ENCODE results near the gene EPHA2.

EPHA2 gene

DNA sequence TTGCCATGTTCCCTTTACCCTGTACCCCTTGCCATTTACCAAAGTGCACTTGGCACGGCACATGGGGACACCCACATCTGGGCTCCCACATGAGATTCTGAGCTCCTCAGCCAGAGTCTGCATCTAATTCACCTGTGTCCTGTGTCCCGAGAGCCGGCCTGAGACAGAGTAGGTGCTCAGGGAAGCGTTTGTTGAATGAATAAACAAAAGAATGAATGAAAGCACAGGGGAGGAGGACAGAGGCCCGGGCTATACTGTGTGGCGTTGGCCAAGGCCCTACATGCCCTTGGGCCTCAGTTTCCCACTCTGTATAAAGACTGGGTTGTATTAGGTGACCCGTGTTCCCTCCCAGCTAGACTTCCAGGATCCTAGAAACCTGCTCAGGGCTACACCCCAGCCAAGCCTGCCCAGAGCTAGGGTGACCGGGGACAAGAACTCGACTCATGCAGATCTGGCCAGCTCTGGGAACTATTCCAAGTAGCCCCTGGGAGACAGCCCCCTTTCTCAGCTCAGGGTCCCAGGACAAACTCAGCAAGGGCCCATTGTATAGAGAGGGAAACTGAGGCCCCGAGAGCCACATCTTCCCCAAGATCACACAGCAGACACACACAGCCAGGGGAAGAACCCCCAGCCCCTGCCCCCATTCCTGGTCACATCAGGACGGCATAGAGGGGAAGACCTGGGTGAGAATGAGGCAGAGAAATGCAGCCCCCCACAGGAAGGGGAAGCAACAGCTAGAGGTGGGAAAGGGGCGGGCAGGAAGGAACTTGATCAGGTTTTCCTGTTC lies 6.0 kb downstream of the EPHA2 start:
- DNase-seq (ENCODE audit: low spot score), result no peak

- DNase-seq (ENCODE audit: low spot score), result no peak
Observed at GRCh38 chr1:16149146-16149545, 6.7 kb downstream of the EPHA2 start.

GRCh38 chr1:16148329-16149092 lies 7.4 kb downstream of the EPHA2 start:
- no peak for DNase-seq (ENCODE audit: low spot score)

DNA sequence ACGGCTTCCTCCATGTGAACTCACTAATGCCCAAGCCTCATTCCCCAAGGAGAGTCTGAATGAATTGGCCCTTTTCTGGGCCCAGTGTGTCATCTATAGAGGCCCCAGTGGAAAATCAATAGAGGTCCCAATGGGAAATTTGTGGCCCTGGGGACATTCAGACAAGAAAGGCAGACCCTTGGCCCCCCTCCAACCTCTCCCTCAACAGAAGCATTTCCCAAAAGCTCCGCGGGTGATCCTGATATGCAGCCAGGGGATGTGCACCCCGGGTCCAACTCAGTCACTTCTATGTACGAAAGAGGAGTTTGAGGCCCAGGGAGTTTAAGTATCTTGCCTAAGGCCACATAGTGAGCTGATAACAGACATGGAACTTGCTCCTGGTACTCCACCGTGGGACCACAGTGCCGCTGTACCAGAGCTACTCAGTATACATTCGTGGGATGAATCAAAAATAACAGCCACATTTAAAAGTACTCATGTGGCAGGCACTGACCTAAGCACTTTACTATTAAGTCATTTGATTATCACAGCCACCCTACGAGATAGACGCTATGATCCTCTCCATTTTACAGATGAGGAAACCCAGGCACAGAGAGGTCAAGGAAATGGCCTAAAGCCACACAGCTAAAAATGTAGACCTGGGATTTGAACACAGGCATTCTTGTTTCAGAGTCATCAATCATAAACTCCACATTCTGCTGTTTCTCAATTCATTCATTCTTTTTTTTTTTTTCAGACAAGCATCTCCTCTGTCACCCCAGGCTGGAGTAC lies 8.5 kb downstream of the EPHA2 start:
- no peak for DNase-seq (ENCODE audit: low spot score)

- DNase-seq (ENCODE audit: low spot score), result peak; percentile 86
Observed at GRCh38 chr1:16146279-16147155, 9.4 kb downstream of the EPHA2 start.

DNA sequence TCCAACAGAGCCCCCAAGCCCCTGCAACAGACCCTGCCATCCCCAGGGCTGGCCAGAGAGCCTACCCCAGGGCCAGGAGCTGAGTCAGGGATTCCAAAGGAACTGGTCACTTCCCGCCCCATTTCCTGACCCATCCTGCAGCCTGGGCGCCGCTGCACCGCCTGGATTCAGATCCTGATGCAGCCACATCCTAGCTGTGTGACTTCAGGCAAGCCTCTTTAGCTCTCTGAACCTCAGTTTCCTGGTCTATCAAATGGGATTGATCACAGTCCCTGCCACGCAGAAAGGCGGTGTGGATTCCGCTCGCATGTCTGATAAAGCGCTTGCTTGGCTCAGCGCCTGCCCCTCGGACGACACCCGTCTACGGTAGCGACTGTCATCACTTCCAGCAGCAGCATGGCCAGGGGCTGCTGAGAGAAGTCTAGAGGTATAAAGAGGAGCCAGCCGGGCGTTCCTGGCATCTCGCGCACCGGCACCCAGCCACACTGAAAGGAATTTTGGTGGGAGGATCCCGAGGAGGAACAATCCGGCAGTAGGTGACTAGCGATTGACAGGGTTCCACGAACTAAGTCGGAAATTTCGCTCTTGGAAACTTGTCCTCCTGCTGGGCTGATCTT lies 10.1 kb downstream of the EPHA2 start:
- DNase-seq (ENCODE audit: low spot score), result peak; percentile 99

- peak; percentile 87 for DNase-seq (ENCODE audit: low spot score)
Observed at GRCh38 chr1:16145030-16145661, 10.7 kb downstream of the EPHA2 start.

GRCh38 chr1:16144325-16145029 lies 11.4 kb downstream of the EPHA2 start:
- no peak for DNase-seq (ENCODE audit: low spot score)

DNA sequence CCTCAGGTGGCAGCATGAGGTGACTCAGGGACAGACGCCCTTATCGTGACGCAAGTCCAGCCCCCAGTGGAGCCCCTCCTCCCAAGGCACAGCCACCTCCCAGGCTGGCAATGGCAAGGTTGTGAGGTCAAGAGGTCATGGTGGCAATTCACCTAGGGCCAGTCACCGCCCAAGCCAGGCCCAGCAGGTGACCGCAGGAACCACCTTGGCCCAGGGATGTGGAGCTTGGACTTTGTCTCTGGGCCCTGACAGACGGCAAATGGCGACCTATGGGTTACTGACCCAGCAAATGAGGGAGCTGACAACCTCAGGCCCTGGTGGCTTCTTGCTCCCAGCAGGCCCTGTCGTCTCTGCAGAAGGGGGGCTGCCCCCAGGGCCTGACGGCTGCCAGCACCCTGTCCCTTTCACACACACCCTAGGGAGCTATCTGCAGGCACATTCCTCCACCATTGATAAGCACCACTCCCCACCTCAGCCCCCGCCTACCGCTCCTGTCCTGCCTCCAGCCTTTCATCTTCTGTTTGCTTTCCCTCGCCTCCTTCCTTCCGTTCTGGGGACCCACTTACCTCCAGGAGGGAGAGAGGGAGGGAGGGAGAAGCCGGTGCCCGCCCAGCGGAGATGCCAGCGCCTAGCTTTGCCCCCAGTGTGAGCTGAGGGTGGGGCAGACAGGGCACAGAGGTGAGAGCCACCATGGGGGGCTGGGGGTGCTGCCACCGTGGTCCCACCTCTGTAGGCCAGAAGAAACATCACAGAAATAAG lies 12.1 kb downstream of the EPHA2 start:
- no peak for DNase-seq (ENCODE audit: low spot score)

GRCh38 chr1:16143005-16143565 lies 12.8 kb downstream of the EPHA2 start:
- DNase-seq (ENCODE audit: low spot score), result no peak

- no peak for DNase-seq (ENCODE audit: low spot score)
Observed at GRCh38 chr1:16142383-16142995, 13.4 kb downstream of the EPHA2 start.

DNA sequence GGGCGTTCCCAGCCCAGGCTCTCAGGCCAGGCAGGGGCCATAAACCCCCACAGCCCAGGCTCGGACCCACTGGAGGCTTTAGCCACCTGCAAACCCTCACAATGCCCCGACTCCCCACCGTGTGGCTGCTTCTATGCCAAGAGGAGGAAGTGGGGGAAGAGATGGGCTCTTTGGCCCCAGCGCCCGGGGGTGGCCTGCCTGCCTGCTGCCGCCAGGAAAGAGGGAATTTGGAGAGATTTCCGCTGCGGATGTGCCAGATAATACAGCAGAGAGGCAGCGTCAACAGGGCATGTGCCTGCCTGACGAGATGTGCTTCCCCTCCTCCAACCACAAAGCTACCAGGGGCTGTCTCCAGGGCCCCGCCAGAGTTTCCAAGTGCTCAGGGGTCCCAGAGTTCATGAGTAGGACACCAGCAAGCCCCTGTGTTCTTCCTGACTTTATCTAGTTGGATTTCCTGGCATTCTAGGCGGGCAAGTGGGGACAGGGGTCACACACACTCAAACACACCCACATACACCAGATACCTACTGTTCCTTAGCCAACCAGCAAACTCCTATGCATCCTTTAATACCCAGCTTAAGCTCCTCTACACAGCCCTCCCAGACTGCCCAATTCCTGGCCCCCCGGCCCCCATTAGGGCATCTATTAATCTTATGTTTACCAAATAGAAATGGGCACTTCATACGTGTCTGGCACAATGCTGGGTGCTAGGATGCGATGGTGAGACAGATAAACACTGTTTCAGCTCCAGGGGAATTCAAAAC lies 14.1 kb downstream of the EPHA2 start:
- DNase-seq (ENCODE audit: low spot score), result peak; percentile 73

DNA sequence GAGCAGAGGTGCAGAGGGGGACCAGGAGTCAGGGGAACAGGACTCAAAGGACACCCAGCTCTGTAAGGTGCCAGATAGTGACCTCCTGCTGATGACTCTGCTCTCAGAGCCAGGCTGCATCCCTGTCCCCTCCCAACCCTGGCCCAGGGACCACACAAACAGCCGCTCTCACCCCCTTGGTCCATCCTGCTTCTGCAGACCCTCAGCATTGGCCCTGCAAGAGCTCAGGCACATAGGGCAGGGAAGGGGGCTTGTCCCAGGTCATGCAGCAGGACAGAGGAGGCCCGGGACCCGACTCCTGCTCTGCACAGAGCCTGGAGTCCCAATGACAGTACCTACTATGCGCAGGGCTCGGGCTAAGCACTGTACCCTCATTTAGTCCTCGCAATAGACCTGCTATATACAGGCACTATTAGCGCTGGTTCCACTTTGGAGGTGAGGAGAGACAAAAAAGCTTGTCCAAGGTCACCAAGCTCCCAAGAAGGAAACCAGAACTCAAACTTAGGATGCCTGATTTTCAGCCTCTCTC lies 15.7 kb downstream of the EPHA2 start:
- DNase-seq (ENCODE audit: low spot score), result no peak

DNA sequence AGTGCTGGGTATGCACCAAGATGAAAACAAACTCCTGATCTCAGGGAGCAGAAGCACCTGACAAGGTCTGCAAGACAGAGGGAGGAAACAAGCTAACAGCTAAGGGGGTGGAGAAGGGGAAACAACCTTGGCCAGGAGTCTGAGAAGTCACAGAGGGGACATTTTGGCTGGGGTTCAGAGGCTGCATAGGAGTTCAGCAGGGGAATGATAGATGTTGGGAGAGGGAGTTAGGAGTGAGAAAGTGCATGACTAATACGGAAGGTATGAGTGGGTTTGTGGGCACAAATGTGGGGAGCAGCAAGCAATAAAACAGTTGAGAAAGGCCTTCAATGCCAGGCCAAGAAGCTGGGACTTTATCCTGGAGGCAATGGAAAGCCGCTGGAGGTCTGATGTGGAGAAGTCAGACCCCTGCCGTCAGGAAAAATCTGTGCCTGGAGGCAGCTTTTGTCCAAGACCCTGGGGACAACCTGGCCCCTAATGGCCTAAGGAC lies 16.4 kb downstream of the EPHA2 start:
- DNase-seq (ENCODE audit: low spot score), result no peak

DNA sequence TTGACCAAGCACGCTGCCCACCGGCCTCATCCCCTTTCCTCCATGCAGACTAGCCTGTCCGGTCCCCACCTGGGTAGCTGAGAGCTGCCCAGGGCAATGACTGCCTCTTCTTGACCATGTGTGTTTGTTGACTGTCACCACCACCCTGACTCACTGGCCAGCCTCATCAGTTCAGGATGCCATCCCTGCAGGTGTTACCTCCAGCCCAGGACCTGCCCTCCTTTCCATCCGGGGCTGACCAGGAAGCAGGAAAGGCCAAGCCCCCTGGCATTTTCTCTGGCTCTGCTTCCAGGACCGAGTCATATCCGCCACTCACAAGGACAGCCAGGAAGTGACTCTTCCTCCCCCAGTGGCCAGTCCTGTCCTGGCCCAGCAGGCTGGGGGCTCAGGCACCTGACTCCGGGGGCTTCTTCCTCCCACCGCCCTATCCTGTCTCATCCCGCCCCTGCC lies 17.1 kb downstream of the EPHA2 start:
- DNase-seq (ENCODE audit: low spot score), result peak; percentile 98

DNA sequence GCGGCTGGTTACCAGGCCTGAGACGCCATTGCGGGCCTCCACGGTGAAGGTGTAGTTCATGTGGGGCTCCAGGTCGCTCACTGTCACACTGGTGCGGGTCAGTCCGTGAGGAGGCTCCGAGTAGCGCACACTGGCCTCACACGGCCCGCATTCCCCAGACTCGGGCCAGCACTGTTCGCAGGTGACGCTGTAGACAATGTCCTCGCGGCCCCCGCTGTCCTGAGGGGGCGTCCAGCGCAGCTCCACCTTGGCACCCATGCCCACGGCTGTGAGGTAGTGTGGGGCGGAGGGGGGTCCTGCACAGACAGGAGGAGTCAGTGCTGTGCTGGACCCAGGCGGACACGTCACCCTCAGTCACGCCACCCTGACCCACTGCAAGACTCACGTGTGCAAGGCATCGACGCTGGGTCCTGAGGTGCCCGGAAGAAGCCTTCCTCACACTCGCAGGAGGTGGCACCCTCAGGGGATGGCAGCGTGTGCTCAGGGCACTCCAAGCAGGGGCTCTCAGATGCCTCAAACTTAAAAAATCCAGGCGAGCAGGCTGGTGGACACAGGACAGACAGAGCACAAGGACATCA lies 17.9 kb downstream of the EPHA2 start:
- no peak for DNase-seq (ENCODE audit: low spot score)

DNA sequence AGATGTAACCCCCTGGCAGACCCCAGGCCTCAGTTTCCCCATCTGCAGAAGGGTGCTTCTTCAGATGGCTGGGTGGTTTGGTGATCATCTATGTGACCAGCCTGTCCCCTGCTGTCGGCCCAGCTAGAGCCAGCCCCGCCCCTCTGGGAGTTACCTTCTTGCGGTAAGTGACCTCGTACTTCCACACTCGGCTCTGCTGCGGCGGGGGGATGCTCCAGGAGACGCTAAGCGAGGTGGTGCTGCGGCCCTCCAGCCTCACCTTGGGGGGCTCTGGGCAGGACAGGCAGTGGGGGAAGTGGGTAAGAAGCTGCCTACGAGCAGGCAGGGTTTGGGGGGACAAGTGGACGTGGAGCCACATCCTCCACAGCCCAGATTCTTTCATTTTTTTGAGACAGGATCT lies 20.4 kb downstream of the EPHA2 start:
- no peak for DNase-seq (ENCODE audit: low spot score)
